ENCODE results near the gene TBX15.

TBX15 gene

DNA sequence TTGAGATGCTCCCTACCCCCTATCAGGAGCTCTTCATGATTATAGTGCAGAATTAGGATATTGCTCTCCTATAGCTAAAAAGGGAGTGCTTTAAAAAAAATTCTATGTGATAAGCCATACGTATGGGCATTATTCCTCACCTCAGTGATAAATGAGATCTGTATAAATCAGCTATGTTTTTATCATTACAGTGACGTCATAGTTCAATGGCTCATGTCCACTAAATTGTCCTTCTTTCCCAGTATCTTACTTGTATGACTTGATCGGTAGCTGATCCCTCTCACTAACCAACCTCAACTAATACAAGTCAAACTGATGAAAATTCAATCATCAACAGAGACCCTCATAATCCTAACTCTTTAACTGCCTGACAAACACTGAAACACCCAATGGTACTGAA, 93.3 kb downstream of the TBX15 start:
- Histone ChIP-seq H3K4ac (ENCODE audit: low read length) (no peak overlapping the region), H4K8ac (ENCODE audit: low read depth, low read length) (no peak overlapping the region), H2BK120ac (ENCODE audit: low read depth, low read length) (no peak overlapping the region), H3K9me3 (replicated peaks in 1 of 2; ENCODE audit: control insufficient read depth in 2 of 2, insufficient read depth in 1 of 2, low read depth in 1 of 2, low read length in 2 of 2) (no peaks in the 10 kb centered on the region), H3K4me1 (ENCODE audit: control insufficient read depth in 2 of 2, insufficient read depth in 1 of 2, low read depth in 1 of 2, low read length in 2 of 2) (no peaks in the 10 kb centered on the region), H2BK12ac (ENCODE audit: low read length) (no peak overlapping the region), H3K4me2 (ENCODE audit: insufficient read depth, low read length, poor library complexity, severe bottlenecking) (no peak overlapping the region), H2BK5ac (ENCODE audit: low read length) (no peak overlapping the region), H4K91ac (ENCODE audit: low read depth, low read length, poor library complexity) (no peak overlapping the region), H2BK15ac (ENCODE audit: low read length) (no peak overlapping the region), H3K4me3 (ENCODE audit: low read length in 2 of 2) (no peak overlapping the region), H2AFZ (ENCODE audit: low read length) (no peak overlapping the region), H2AK5ac (ENCODE audit: low read depth, low read length) (no peak overlapping the region), H3K27me3 (ENCODE audit: control insufficient read depth in 3 of 3, insufficient read depth in 3 of 3, low read depth in 1 of 3, low read length in 3 of 3) (no peaks in the 10 kb centered on the region), H3K9ac (ENCODE audit: low read depth, low read length, poor library complexity) (no peak overlapping the region), H3K79me1 (ENCODE audit: low read depth, low read length) (no peaks in the 10 kb centered on the region), H3K18ac (ENCODE audit: low read length) (no peak overlapping the region), H3K36me3 (replicated peaks in 1 of 2; ENCODE audit: control insufficient read depth in 2 of 2, insufficient read depth in 2 of 2, low read length in 2 of 2) (no peaks in the 10 kb centered on the region), H3K23ac (ENCODE audit: low read depth, low read length, poor library complexity) (no peak overlapping the region), H3K27ac (replicated peaks; ENCODE audit: low read length) (no peak overlapping the region), H3K14ac (ENCODE audit: low read length) (no peak overlapping the region)
- DNase-seq (ENCODE audit: low spot score), result no peak
- WGBS, 2 donors (ENCODE audit: extremely low coverage in 2 of 2, insufficient read length in 2 of 2, insufficient replicate concordance in 1 of 2), result no CpG with 5 or more reads among the region's 3 CpGs

DNA sequence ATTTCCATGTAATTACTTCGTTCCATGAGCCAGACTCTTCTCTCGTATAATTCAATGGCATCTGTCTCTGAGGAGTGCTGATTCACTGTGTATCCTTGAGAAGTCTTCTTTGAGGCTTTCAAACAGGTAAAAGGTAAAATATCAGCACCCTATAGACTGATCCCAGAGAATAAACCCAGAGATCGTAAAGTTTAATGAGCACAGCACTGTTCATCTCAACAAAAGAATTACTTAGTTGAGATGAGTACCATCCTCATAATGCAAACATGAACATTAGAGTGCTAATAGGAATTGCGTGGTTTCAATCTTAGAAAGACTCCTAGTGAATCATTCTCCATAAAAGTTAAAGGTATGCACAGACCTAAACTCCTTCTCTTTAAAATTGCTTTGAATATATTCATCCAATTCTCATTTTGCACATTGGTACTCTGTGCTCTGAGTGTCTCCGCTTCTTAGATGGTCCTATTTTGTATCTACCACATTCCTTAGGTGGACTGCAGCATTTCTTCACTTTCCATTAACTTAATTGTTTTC, 97.2 kb downstream of the TBX15 start:
- no CpG with 5 or more reads among the region's 5 CpGs for WGBS, 2 donors (ENCODE audit: extremely low coverage in 2 of 2, insufficient read length in 2 of 2, insufficient replicate concordance in 1 of 2)
- Histone ChIP-seq H3K4me1 (ENCODE audit: control insufficient read depth in 2 of 2, insufficient read depth in 1 of 2, low read depth in 1 of 2, low read length in 2 of 2) (no peaks in the 10 kb centered on the region), H3K36me3 (replicated peaks in 1 of 2; ENCODE audit: control insufficient read depth in 2 of 2, insufficient read depth in 2 of 2, low read length in 2 of 2) (no peaks in the 10 kb centered on the region), H2BK5ac (ENCODE audit: low read length) (no peak overlapping the region), H3K4me2 (ENCODE audit: insufficient read depth, low read length, poor library complexity, severe bottlenecking) (no peak overlapping the region), H3K14ac (ENCODE audit: low read length) (no peak overlapping the region), H2BK12ac (ENCODE audit: low read length) (no peak overlapping the region), H3K23ac (ENCODE audit: low read depth, low read length, poor library complexity) (no peak overlapping the region), H3K27ac (replicated peaks; ENCODE audit: low read length) (no peak overlapping the region), H3K9me3 (replicated peaks in 1 of 2; ENCODE audit: control insufficient read depth in 2 of 2, insufficient read depth in 1 of 2, low read depth in 1 of 2, low read length in 2 of 2) (no peaks in the 10 kb centered on the region), H3K4ac (ENCODE audit: low read length) (no peak overlapping the region), H3K18ac (ENCODE audit: low read length) (no peak overlapping the region), H3K9ac (ENCODE audit: low read depth, low read length, poor library complexity) (no peak overlapping the region), H2AFZ (ENCODE audit: low read length) (no peak overlapping the region), H3K27me3 (ENCODE audit: control insufficient read depth in 3 of 3, insufficient read depth in 3 of 3, low read depth in 1 of 3, low read length in 3 of 3) (no peaks in the 10 kb centered on the region), H2BK120ac (ENCODE audit: low read depth, low read length) (no peak overlapping the region), H2BK15ac (ENCODE audit: low read length) (no peak overlapping the region), H3K79me1 (ENCODE audit: low read depth, low read length) (no peaks in the 10 kb centered on the region), H2AK5ac (ENCODE audit: low read depth, low read length) (no peak overlapping the region), H4K8ac (ENCODE audit: low read depth, low read length) (no peak overlapping the region), H3K4me3 (ENCODE audit: low read length in 2 of 2) (no peak overlapping the region), H4K91ac (ENCODE audit: low read depth, low read length, poor library complexity) (no peak overlapping the region)
- no peak for DNase-seq (ENCODE audit: low spot score)

DNA sequence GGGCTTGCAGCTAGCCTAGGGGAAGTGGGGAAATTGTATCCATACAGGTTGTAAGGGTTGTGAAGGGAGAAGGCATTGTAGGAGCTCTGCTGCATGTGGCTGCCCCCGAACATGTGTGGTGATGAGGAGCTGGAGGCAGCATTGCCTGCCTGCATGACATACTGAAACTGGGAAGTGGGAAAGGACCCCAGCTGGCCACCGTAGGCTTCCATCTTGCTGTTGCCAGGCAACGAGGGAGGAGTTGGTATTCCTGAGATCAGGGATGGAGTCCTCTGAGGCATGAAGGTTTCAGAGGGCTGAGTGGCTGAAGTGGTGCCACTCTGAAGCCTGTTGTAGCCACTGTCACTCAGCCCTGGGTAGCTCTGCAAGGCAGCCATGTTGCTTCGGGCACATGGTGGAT, 103.2 kb downstream of the TBX15 start:
- Histone ChIP-seq H3K9ac (ENCODE audit: low read depth, low read length, poor library complexity) (no peak overlapping the region), H2BK120ac (ENCODE audit: low read depth, low read length) (no peak overlapping the region), H3K4ac (ENCODE audit: low read length) (no peak overlapping the region), H3K23ac (ENCODE audit: low read depth, low read length, poor library complexity) (no peak overlapping the region), H3K9me3 (replicated peaks in 1 of 2; ENCODE audit: control insufficient read depth in 2 of 2, insufficient read depth in 1 of 2, low read depth in 1 of 2, low read length in 2 of 2) (no peaks in the 10 kb centered on the region), H3K4me1 (ENCODE audit: control insufficient read depth in 2 of 2, insufficient read depth in 1 of 2, low read depth in 1 of 2, low read length in 2 of 2) (no peaks in the 10 kb centered on the region), H3K4me3 (ENCODE audit: low read length in 2 of 2) (no peak overlapping the region), H2BK15ac (ENCODE audit: low read length) (no peak overlapping the region), H3K27me3 (ENCODE audit: control insufficient read depth in 3 of 3, insufficient read depth in 3 of 3, low read depth in 1 of 3, low read length in 3 of 3) (no peaks in the 10 kb centered on the region), H3K4me2 (ENCODE audit: insufficient read depth, low read length, poor library complexity, severe bottlenecking) (no peak overlapping the region), H2AFZ (ENCODE audit: low read length) (no peak overlapping the region), H2BK12ac (ENCODE audit: low read length) (no peak overlapping the region), H3K14ac (ENCODE audit: low read length) (no peak overlapping the region), H4K91ac (ENCODE audit: low read depth, low read length, poor library complexity) (no peak overlapping the region), H3K27ac (replicated peaks; ENCODE audit: low read length) (no peak overlapping the region), H3K79me1 (ENCODE audit: low read depth, low read length) (no peaks in the 10 kb centered on the region), H2AK5ac (ENCODE audit: low read depth, low read length) (no peak overlapping the region), H3K18ac (ENCODE audit: low read length) (no peak overlapping the region), H4K8ac (ENCODE audit: low read depth, low read length) (no peak overlapping the region), H2BK5ac (ENCODE audit: low read length) (no peak overlapping the region), H3K36me3 (replicated peaks in 1 of 2; ENCODE audit: control insufficient read depth in 2 of 2, insufficient read depth in 2 of 2, low read length in 2 of 2) (no peaks in the 10 kb centered on the region)
- no CpG with 5 or more reads among the region's 4 CpGs for WGBS, 2 donors (ENCODE audit: extremely low coverage in 2 of 2, insufficient read length in 2 of 2, insufficient replicate concordance in 1 of 2)
- DNase-seq (ENCODE audit: low spot score), result no peak

DNA sequence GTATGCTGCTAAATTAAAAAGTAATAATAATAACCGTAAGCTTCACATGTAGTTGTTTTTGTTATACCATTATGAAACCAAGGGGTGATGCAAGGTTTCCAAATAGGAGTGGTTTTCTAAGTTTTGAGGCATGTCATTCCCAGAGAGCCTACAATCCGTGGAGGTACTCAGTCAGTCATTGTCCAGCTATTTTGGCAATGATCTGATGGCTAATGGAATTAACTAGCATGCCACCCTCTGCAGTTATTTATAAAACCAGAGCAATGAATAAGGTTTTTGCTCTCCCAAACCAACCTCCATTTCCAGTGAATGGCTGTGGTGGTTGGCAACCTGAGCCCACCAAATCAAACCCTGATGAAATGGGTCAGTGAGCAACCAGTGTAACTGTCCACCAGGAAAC, 106.4 kb downstream of the TBX15 start:
- Histone ChIP-seq H3K4me2 (ENCODE audit: insufficient read depth, low read length, poor library complexity, severe bottlenecking) (no peak overlapping the region), H3K9ac (ENCODE audit: low read depth, low read length, poor library complexity) (no peak overlapping the region), H4K8ac (ENCODE audit: low read depth, low read length) (no peak overlapping the region), H3K4me3 (ENCODE audit: low read length in 2 of 2) (no peak overlapping the region), H4K91ac (ENCODE audit: low read depth, low read length, poor library complexity) (no peak overlapping the region), H3K79me1 (ENCODE audit: low read depth, low read length) (no peaks in the 10 kb centered on the region), H3K36me3 (replicated peaks in 1 of 2; ENCODE audit: control insufficient read depth in 2 of 2, insufficient read depth in 2 of 2, low read length in 2 of 2) (no peaks in the 10 kb centered on the region), H3K4me1 (ENCODE audit: control insufficient read depth in 2 of 2, insufficient read depth in 1 of 2, low read depth in 1 of 2, low read length in 2 of 2) (no peaks in the 10 kb centered on the region), H2BK120ac (ENCODE audit: low read depth, low read length) (no peak overlapping the region), H3K27ac (replicated peaks; ENCODE audit: low read length) (no peak overlapping the region), H2AFZ (ENCODE audit: low read length) (no peak overlapping the region), H3K9me3 (replicated peaks in 1 of 2; ENCODE audit: control insufficient read depth in 2 of 2, insufficient read depth in 1 of 2, low read depth in 1 of 2, low read length in 2 of 2) (no peaks in the 10 kb centered on the region), H3K27me3 (ENCODE audit: control insufficient read depth in 3 of 3, insufficient read depth in 3 of 3, low read depth in 1 of 3, low read length in 3 of 3) (no peaks in the 10 kb centered on the region), H2BK15ac (ENCODE audit: low read length) (no peak overlapping the region), H2BK5ac (ENCODE audit: low read length) (no peak overlapping the region), H2BK12ac (ENCODE audit: low read length) (no peak overlapping the region), H3K18ac (ENCODE audit: low read length) (no peak overlapping the region), H3K4ac (ENCODE audit: low read length) (no peak overlapping the region), H2AK5ac (ENCODE audit: low read depth, low read length) (no peak overlapping the region), H3K23ac (ENCODE audit: low read depth, low read length, poor library complexity) (no peak overlapping the region), H3K14ac (ENCODE audit: low read length) (no peak overlapping the region)
- no peak for DNase-seq (ENCODE audit: low spot score)
- WGBS, 2 donors (ENCODE audit: extremely low coverage in 2 of 2, insufficient read length in 2 of 2, insufficient replicate concordance in 1 of 2), result no CpG with 5 or more reads among the region's 2 CpGs

All from neuronal stem cell (in vitro differentiated cells).